Stimulated activated CD4-positive, alpha-beta T cell treated with anti-CD3 and anti-CD28 coated beads, Interleukin-4, amount 100 ng/mL, for 24 hours (primary cell): ENCODE results near the gene ACVR2A.
A peak's percentile ranks its signal among the peaks of the same experiment; 100 is the strongest.

ENCODE experiments used
- DNase-seq: peaks from one replicate; pipeline ENCODE4 v3.0.0-alpha.2; 2020

ACVR2A gene

DNA sequence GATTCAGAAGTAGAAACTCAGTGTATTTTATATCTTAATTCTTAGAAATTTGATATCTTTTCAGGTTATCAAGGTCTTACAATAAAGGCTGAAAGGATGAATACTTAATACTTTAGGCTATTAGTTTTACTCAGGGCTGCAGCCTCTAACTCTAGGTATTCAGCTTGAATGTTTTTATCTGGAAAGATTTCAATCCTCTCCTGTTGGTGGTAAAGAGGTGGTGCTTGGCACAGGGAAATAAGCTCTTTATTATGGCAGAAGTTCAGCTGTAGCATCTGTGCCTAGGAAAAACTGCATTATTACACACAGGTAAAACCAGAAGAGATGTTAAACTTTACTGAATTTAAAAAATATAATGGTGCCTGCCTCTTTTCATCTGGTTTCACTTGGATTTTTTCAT lies 11.1 kb downstream of the ACVR2A start:
- DNase-seq, result no peak

DNA sequence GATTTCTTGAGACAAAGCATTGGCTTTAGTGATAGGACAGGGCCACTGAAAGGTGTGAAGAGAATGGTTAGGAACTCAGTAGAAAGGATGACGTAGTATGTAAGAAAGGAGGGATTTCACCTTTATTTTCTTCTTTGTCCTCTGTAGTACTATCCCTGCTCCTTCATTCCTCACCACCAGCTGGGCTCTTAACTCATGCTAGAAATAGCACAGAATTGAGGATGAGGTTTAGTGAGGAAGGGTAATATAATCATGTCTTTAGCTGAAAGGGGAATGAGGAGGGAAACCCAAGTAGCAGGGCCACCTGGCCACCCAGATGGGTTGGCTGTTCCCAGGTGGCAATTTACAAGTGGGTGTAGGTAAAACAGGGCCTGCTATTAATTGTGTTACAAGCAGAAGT lies 15.2 kb downstream of the ACVR2A start:
- no peak for DNase-seq

DNA sequence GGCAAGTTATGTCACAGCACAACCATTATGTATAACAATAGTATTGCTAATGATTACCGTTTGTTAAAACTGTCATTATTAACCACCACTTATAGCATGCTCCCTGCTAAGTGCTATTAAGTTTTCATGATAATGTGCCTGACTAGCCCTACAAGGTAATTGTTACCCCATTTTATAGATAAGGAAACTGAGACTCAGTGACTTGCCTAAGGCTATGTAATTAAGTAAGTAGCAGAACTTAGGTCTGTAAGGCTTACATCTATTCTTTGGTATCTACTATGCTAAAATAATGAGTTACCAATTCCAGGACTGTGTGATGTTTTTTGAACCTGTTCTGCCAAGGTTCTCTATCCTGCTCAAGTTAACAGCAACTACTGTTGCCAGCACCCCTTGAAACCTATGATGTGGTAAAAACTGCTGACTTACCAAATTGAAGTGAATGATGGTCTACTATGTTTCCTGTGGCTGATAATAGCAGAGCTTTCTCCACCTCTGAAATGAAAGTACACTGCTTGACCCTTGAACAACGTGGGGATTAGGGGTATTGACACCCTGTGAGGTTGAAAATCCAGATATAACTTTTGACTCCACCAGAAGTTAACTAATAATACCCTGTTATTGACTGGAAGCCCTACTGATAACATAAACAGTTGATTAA lies 18.2 kb downstream of the ACVR2A start:
- DNase-seq, result no peak

DNA sequence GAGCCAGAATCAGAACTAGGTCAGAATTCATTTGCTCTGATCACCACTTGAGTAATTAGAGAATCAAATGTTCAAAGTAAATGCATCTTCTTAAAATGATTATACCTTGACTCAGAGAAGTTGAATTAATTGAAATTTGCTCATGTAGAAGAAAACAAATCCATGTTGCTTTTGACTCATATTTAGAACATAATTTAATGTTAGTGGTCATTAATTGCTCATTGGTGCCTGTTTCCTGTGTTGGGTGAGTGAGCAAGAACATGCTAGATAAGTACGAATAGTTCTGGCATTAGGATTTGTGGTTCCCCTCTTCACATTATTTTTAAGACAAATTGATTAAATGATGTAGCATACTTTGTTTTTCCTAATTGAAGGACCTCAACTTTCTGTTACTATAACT lies 19.0 kb downstream of the ACVR2A start:
- no peak for DNase-seq

DNA sequence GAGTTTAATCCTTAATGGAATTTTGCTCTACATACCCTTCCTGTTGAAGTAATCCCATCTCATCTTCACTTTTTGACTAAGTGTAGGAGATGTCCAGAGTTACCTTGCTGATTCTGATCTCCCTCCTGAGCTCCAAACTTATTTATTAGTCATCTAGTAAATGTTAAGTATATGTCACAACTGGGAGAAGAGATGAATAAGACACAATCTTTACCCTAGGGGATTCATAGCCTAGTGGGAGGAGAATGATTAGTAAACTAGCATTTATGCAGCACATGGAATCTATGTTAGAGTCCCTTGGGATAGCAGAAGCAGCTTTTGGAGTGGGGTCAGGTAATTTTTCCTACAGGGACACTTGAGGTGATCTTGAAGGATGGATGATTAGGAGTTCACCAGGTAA lies 20.7 kb downstream of the ACVR2A start:
- no peak for DNase-seq

DNA sequence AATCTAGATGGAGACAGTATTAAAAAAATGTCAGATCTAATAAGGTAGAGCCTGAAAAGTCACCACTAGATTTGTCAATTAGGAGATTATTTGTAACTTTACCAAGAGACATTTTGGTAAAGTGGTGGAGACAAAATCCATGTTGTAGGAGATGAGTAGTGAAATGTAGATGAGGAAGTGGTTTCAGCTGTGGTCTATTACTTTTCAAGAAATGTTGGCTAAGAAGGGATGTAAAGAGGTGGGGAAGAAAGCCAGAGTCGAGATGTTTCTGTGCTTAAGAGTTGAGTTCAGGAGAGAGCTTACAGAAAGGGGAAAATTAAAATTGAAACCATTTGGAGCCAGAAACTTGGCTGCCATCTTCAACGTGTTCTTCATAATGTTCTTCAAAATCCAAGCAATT lies 22.2 kb downstream of the ACVR2A start:
- no peak for DNase-seq

DNA sequence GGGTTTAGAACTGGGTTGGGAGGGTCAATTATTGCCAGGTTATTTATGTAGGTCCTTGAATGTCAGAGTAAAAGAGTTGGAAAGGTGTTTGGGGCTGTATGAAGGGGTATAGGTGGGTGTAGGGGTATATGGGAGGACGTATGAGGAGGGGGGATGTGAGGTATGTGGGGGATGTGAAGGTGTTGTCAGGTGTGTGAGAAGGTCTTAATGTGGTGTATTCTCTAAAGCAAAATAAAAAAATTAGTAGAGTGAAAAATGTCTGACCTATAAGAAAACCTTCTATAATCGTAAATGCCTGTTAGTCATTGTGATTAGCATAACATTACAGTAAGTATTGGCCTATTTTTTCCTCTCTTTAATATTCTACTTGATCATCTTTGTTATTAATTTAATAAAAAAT lies 25.1 kb downstream of the ACVR2A start:
- DNase-seq, result no peak

DNA sequence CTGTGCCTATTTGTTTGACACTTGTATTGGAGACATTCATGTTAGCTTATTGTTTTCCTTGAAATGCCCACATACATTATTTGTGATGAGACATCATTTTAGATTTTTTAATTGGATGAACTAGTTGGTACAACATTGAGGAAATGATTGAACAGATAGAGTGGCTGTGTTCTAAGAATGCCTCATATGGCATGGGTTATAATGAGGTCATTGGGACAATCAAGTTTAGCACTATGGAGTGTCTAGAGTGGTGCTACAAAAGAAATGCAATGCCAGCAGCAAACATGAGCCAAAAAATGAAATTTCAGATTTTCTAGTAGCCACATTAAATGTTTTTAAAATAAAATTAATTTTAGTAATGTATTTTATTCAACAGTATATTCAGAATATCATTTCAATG lies 28.1 kb downstream of the ACVR2A start:
- no peak for DNase-seq

DNA sequence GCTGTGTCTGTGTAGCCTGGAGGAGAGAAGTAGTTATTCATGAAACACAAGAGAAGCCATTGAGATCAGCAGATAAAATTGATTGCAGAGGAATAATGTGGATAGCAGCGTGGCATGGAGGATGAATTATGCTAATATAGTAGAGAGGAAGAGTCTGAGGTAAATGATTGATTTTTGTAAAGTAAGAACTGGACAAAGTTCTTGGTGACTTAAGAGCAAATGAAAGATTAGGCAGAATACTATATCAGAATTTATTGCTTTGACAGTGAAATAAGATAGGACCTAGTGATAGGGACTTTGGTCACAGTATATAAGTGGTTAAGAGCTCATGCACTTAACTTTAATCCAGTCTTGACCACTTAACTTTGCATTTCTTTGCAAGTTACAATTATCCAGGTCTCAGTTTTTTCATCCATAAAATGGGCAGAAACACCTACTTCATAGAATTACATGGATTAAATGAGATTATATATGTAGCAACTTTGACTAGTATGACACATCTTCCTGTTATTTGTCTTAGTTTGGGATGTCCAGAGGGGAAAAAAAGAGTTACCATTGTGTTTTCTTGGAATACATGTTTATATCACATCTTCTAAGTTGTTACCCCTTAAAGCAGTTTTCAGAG lies 29.1 kb downstream of the ACVR2A start:
- no peak for DNase-seq

DNA sequence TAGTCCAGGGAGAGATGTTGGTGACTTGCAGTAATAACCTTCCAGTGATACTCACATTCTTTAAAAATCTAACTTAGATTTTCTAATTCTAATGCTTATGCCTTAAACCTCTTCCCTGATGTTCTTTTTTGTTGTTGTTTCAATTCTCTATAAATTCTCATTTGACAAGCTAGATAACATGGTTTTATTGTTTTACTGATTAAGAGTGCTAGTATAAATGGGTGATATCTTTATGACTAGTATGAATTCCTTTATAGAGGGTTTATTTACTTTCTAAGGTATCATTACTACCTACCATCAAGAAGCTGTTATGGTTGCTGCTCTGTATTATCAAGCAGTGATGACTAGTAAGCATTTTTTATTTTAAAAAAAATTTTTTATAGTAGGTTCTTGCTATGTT lies 35.0 kb downstream of the ACVR2A start:
- DNase-seq, result no peak

DNA sequence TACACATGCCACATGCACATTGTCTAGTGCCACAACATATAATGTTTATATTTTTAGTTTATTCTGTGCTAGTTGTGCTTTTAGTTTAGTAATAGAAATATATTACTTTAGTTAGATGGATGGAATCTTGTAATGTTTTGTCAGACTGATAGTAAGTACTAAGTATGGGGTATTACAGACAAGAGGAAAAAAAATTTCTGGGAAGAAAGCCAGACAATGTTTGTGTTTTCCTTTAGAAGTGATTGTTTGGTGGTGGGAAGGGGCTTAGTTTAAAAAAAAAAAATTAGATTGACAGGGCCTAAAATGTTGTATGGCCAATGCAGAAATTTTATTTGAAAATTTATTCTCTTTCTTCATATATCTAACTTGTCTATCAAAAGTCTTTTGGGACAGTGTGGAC lies 37.8 kb downstream of the ACVR2A start:
- no peak for DNase-seq

DNA sequence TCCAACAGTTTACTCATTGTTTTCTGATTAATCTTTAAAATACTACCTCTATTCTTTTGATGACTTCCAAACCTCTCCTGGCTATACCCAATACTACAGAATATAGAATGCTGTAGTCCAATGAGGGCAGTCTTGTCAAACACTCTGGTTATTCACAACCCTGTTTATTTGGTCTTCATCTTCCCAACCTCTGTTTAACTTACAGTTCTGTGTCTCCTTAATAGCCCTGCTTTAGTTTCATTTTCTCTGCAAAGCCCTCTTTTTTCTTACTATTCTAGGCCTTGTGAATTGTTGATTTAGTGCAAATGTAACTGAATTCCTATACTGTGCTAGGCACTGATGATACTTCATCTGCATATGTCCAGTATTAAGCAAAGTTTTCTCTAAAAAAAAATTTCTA lies 40.0 kb downstream of the ACVR2A start:
- DNase-seq, result no peak

DNA sequence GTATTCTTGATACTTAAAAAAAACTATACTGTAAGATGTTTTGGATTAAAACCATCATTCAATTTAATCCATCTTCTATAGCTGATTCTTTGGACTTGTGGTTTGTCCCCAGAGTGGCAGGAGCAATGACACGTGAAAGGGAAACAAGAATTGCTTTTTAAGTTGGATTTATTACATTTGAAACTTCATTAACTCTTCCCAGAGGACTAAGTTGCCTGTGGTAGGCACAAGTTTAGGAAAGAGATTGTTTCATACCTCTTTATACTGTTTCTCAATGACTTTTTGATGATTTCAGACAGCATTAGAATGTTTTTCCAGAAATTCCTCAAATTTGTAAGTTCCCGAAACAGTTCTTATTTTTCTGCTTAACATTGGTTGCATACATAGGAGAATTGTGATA lies 41.3 kb downstream of the ACVR2A start:
- no peak for DNase-seq

DNA sequence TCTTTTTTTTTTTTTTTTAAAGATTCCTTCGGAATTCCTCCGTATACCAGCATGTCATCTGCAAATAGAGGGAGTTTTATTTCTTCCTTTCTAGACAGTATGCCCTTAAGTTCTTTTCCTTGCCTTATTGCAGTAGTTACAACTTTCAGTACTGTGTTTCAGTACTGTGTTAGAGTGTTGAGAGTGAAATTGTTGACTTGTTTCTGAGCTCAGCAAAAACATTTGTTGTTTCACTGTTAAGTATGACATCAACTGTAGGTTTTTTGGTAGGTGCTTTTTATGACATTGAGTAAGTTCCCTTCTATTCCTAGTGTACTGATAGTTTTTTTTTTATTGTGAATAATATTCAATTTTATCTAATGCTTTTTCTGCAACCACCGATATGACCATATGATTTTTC lies 43.9 kb downstream of the ACVR2A start:
- DNase-seq, result no peak

DNA sequence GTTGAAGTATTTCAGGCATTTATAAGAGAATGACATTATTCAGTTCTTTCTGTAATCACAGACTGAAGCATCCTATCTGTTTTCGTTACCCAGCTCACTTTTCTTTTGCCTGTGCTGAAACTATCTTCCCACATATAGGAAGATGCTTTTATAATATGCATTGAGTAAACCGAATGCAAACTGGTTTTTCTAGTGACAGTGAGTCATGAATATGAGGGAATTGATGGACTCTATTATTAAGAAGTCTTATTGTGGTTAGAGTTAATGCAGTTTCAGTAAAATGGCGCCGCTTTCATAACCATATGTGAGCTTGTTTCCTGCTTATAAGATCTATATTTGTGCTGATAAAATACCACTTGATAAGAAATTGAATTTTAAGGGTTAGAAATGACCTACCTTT lies 59.2 kb downstream of the ACVR2A start:
- no peak for DNase-seq

DNA sequence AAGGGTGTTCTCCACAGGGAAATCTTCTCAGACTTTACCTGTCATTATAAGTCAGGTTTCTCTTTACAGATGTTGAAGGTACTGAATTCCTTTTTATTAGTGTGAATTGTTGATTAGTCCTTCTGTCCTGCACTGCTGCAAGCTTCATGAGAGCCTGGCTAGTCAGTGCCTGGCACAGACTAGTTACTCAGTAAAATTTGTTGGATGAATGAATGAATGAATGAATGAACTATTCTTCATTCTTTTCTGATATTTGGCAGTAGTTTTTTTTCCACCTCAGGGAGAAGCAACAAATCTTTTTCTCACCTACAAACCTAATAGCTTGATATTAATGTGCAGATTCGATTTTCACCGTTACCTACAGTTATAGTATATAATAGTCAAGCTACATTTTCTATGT lies 64.3 kb downstream of the ACVR2A start:
- DNase-seq, result no peak

DNA sequence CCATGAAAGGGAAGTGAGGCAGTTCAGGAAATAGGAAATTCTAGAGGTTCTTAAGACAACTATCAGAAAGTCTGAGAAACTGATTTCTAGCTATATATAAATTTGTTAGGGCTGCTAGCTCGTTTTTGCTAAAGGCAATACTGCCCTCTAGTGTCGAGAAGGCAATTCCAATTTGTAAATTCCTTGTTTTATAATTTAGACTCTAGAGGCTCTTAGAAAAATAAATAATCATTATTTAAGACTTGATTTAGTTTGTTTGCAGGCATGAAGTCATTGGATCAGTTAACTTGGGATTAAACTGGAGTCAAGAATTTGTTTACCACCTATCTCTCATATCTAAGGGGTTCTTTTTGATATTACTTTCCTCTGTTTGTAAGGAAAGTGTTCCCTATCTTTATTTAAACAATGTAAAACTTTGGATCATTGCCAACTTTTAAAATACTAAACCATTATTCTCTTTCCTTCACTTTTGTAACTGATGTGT lies 66.2 kb downstream of the ACVR2A start:
- peak; percentile 49 for DNase-seq

DNA sequence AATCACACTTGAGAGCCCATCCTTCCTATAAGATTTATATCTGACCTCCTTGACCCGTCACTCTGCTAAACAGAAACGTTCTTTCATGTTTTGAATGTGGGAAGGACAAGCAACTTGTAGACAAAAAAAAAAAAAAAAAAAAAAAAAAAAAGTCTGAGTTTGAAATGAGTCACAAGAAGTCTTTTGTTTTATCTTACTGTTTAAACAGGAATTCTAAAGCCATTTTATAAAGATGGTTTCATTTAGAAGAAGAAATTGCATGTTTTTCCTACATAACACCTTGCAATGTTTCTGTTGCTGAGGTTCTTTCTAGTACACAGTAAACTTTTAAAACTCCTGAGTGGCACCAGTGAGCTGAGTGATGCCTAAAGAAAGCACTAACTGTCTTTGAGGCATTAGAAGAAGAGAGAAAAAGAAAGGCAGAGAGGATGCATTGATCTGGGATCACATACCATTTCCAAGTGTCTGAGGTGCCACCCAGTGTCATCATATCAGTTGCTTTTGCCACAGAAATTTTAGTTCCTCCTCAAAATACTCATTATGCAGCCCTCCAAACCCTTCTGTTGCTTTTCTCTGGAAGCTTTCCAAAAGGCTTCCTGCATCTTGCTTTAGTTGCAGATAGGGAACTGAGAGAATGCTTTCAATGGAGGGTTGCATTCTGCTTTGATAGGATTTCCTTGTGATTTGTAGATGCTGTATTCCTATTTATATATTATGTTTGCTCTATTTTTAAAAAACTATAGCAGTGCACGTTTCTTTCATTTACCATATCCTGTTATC lies 69.1 kb downstream of the ACVR2A start:
- DNase-seq, result no peak

DNA sequence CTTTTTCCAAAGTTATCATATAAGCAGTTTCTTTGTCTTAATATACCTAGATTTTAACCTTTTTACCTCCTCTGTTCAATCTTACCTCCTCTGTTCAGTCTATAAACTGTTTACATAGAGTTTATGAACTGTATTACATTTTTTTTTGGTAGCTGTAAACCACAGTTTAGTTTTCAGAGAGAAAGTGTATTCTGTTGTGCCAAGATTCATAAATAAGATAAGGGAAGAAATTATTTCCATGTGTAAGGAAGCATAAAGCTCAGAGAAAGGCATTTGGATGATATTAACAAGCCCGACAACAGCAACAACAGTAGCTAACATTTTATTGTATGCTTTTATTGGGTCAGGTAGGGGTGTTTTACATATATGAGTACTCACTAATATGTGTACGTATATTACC lies 71.2 kb downstream of the ACVR2A start:
- no peak for DNase-seq

DNA sequence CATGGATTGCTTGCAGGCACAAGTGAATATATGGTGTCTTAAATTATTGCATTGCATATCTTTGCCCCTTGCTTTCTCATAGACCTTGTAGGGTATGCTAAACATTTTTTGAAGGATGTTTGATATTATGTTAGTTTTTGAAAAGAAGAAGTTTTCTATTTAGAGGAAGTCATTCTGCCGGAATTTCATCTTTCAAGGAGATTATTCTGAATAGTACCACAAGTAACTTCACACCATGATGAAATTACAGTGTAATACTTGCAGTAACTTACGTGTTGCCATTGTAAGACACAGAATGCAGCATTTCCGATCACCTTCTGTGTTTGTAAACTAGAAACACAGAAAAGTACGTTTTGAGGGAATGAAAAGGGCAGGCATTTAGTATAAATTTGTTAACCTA lies 71.9 kb downstream of the ACVR2A start:
- DNase-seq, result no peak

DNA sequence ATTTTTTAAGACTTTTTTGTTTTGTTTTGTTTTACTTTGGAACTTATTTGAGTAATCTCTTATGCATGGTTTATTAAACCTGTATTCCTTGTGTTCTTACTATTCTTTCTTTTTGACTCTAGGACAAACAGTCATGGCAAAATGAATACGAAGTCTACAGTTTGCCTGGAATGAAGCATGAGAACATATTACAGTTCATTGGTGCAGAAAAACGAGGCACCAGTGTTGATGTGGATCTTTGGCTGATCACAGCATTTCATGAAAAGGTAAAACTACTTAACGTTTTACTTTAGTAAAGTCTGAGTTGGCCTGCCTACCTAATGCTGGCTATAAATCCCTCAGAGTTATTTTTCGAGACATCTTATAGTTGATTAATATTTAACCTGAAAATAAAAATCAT lies 72.3 kb downstream of the ACVR2A start:
- DNase-seq, result no peak

DNA sequence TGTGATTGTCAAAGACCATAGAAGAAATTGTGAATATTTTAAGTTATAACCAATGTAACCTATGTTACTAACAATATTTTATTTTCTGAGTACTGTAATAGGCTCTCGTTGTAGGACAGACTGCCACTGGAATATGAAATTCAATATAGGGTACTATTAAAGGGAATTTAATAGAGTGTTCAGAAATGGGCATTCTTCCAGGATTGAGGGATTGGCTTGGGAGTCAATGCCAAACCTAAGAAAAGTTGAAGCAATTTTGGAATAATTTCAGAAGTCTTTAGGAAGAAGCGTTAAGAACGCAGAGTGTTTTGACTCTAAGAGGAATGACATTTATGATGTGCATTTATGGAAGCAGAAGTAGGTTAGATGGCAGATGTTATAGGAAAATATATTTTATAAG lies 79.0 kb downstream of the ACVR2A start:
- no peak for DNase-seq

DNA sequence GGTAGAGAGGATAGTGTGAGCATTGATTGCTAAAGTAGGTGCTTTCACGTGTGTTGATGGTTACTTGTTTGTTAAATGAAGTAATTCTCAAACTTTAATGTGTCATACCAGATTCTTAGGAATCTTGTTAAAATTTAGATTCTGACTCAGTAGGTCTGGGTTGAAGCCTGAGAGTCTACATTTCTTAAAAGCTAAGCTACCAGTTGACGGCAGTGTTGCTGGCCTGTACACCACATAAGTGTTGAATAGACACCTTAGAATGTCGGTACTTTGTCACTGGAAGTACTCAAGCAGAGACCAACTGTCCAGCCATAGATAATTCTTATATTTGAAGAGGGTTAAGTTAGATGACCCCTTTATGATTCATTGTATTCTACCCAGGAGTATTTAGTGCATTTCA lies 79.8 kb downstream of the ACVR2A start:
- DNase-seq, result no peak

DNA sequence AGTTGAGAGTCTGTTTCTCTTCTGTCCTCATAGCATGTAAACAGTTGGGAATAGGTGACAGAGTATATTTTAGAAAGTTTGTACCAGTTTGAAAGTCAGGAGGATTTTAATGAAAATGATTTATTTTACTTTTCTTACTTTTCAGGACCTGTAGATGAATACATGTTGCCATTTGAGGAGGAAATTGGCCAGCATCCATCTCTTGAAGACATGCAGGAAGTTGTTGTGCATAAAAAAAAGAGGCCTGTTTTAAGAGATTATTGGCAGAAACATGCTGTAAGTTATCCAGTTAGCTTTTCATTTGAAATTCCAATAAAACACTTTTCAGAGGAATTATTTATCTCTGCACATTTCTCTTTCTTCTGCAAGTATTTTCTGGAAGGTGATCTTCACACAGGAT lies 81.1 kb downstream of the ACVR2A start:
- DNase-seq, result no peak
